Endodermal cell (in vitro differentiated cells): ENCODE measurements around the gene ABLIM2. TPM values are rescaled to one million over a fixed set of nuclear protein-coding genes. Genes with fewer than 3 reads are reported as not detected.

ENCODE experiments used
- DNase-seq: peaks from one replicate; pipeline ENCODE4 v3.0.0-alpha.2; 2017
- H3K27ac ChIP-seq: 2 replicates; pipeline ENCODE4 v1.5.1; 2013; ENCODE audit warnings: mild to moderate bottlenecking, low read depth, low read length, moderate library complexity
- H3K27me3 ChIP-seq: 2 replicates; pipeline ENCODE4 v1.6.1; 2013; ENCODE audit warnings: mild to moderate bottlenecking, low read length, moderate library complexity; ENCODE audit not compliant: insufficient read depth, control insufficient read depth, poor library complexity, severe bottlenecking
- H3K36me3 ChIP-seq: 2 replicates; pipeline ENCODE4 v1.7.0; 2013; ENCODE audit warnings: mild to moderate bottlenecking, low read length, moderate library complexity; ENCODE audit not compliant: control insufficient read depth, insufficient read depth
- H3K4me1 ChIP-seq: one replicate; pipeline ENCODE4 v1.7.0; 2013; ENCODE audit warnings: low read length; ENCODE audit not compliant: control insufficient read depth, insufficient read depth
- H3K4me3 ChIP-seq: 2 replicates; pipeline ENCODE4 v1.5.1; 2013; ENCODE audit warnings: mild to moderate bottlenecking, low read length, moderate library complexity
- H3K9ac ChIP-seq: 2 replicates; pipeline ENCODE4 v1.6.1; 2013; ENCODE audit warnings: mild to moderate bottlenecking, low read length, moderate library complexity; ENCODE audit not compliant: poor library complexity, severe bottlenecking; ENCODE audit errors: extremely low read depth
- H3K9me3 ChIP-seq: 2 replicates; pipeline ENCODE4 v1.6.1; 2013; ENCODE audit warnings: mild to moderate bottlenecking, low read length, moderate library complexity; ENCODE audit not compliant: control insufficient read depth
- H3K27ac Mint-ChIP-seq: 2 replicates; pipeline ENCODE4 v1.8.0; 2020; ENCODE audit warnings: mixed read lengths
- H3K27me3 Mint-ChIP-seq: 2 replicates; pipeline ENCODE4 v1.8.0; 2021; ENCODE audit warnings: mild to moderate bottlenecking, mixed read lengths; ENCODE audit not compliant: insufficient read depth
- H3K36me3 Mint-ChIP-seq: 2 replicates; pipeline ENCODE4 v1.8.0; 2020; ENCODE audit warnings: low read depth, mixed read lengths
- H3K4me1 Mint-ChIP-seq: 2 replicates; pipeline ENCODE4 v1.8.0; 2020; ENCODE audit warnings: mixed read lengths
- H3K4me3 Mint-ChIP-seq: 2 replicates; pipeline ENCODE4 v1.8.0; 2020; ENCODE audit warnings: mild to moderate bottlenecking, moderate library complexity, mixed read lengths
- H3K9me3 Mint-ChIP-seq: 2 replicates; pipeline ENCODE4 v1.8.0; 2020; ENCODE audit warnings: mild to moderate bottlenecking, mixed read lengths
- WGBS, 2 experiments: methylation state at CpG; one replicate each; pipeline versions ENCODE4 v1.1.5 to v1.1.7; 2013; ENCODE audit warnings: missing lambda C conversion rate in 2 of 2, mixed read lengths in 1 of 2; ENCODE audit not compliant: insufficient coverage in 1 of 2, insufficient read length in 1 of 2; 5-methylcytosine and 5-hydroxymethylcytosine counted together
- total RNA-seq, 2 donors: library from RNA; stranded (reverse); fragmentation: NEBNext Ultra II Directional in 1 of 2; extraction: Animal tissue kit (Norgen Biotek cat#: 25700) in 1 of 2; gene quantifications; 2 replicates in 1 of 2; 3 replicates in 1 of 2; pipeline ENCODE4 v1.2.1, GENCODE V29; 2021
- TF ChIP-seq, protein P1 (sequence below): fragments of 200-600 bp; sonication (generic); conservative IDR thresholded peaks from 2 replicates; pipeline ENCODE4 v1.5.0; 2021; ENCODE audit warnings: antibody characterized with exemption, mild to moderate bottlenecking

Gene ABLIM2
- total RNA-seq, 2 donors from 2014 or later = 0.35 to 1.6 TPM

DNA sequence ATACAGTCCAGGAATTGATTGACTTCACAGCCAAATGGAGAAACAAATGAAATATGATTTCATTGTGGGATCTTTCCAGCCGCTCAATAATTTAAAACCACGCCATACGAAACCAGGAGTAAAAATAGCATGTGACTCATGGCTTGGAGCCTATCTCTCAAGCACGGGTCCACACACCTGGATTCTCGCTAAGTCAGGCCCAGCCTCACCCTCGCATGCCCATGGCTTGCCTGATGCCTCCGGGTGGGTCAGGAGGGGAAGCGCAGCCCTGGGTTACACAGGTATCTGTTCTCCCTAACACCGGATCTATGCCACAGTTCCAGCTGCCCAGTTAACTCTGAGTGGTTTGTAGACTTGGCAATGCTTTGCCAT, 5.6 kb upstream of the ABLIM2 start:
- Mint-ChIP-seq H3K27me3 (peaks cover 35% of the 10 kb centered on the region), H3K27ac (no peak overlapping the region), H3K4me3 (no peak overlapping the region), H3K36me3 (no peaks in the 10 kb centered on the region), H3K4me1 (peaks cover 2% of the 10 kb centered on the region), H3K9me3 (peaks cover 14% of the 10 kb centered on the region)
- no peak overlapping the region for H3K27ac ChIP-seq
- DNase-seq = no peak
- TF ChIP-seq, protein P1, sequence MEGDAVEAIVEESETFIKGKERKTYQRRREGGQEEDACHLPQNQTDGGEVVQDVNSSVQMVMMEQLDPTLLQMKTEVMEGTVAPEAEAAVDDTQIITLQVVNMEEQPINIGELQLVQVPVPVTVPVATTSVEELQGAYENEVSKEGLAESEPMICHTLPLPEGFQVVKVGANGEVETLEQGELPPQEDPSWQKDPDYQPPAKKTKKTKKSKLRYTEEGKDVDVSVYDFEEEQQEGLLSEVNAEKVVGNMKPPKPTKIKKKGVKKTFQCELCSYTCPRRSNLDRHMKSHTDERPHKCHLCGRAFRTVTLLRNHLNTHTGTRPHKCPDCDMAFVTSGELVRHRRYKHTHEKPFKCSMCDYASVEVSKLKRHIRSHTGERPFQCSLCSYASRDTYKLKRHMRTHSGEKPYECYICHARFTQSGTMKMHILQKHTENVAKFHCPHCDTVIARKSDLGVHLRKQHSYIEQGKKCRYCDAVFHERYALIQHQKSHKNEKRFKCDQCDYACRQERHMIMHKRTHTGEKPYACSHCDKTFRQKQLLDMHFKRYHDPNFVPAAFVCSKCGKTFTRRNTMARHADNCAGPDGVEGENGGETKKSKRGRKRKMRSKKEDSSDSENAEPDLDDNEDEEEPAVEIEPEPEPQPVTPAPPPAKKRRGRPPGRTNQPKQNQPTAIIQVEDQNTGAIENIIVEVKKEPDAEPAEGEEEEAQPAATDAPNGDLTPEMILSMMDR = no peak
- H3K36me3 ChIP-seq = no peaks in the 10 kb centered on the region
- no peak overlapping the region for H3K4me3 ChIP-seq
- H3K9me3 ChIP-seq = peaks cover 13% of the 10 kb centered on the region
- peaks cover 26% of the 10 kb centered on the region for H3K27me3 ChIP-seq
- H3K4me1 ChIP-seq = no peaks in the 10 kb centered on the region
- no peak overlapping the region for H3K9ac ChIP-seq
- WGBS, 2 experiments = 90 to 92% methylated on average over 8 to 9 of the region's 9 CpGs

DNA sequence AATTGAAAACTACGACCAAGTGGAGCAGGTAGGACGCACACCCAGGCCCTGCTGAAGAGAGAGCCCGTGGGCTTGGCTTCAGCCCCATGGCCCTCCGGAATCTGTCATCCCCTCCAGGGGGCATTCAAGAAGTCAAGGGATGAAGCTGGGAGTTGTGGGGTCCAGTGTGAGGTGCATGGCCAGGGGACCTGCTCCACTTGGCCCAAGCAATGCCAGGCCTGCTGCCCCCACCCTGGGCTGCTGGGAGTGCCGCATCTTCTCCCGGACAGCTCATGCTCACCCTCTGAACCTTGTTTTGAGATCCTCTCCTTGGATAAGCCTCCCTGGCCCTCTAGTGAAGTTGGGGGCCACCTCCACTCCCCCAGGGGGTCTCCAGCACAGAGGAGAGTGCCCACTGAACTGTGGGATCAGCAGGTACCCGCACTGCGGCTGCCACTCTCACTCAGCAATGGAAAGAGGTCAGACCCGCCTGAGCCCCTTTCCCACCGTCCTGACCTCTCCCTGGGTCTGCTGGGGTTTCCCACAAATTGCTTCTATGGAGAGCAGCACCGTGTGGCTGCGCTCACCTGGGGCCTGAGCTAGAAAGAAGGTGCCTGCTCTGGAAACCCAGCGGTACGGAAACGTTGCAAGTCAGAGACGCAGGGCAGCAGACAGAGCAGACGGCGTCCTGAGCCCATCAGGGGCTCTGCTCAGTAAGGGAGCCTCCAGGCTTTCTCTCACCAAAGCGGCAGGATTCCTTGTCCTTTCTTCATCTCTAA, 5.0 kb upstream of the ABLIM2 start:
- TF ChIP-seq, protein P1 = no peak
- no peak for DNase-seq

DNA sequence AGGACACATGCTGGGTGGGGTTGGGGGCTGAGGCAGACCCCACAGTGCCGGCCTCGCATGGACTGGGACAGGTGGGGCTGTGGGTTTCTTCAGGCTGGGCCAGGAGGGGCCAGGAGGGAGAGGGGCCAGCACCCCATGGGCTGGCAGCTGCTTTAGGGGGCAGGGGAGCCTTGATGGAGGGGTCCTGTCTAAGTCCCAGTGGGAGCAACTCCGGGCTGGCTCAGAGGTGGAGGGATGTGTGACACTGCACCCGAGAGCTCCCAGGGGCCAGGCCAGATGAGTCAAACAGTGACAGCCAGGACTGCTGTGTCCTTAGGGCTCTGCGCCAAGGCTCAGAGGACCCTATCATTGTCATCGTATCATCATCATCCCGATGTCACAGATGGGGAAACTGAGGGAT, 4.4 kb upstream of the ABLIM2 start:
- Mint-ChIP-seq H3K27ac (no peak overlapping the region), H3K27me3 (peaks cover 41% of the 10 kb centered on the region), H3K9me3 (peaks cover 3% of the 10 kb centered on the region), H3K36me3 (no peaks in the 10 kb centered on the region), H3K4me3 (no peak overlapping the region), H3K4me1 (peaks cover 4% of the 10 kb centered on the region)
- Histone ChIP-seq H3K9ac (no peak overlapping the region), H3K9me3 (peaks cover 2% of the 10 kb centered on the region), H3K36me3 (no peaks in the 10 kb centered on the region), H3K27me3 (peaks cover 32% of the 10 kb centered on the region), H3K4me3 (no peak overlapping the region), H3K27ac (no peak overlapping the region), H3K4me1 (no peaks in the 10 kb centered on the region)
- WGBS, 2 experiments = 91 to 93% methylated on average over 5 to 7 of the region's 7 CpGs
- TF ChIP-seq, protein P1 = no peak
- DNase-seq = no peak

More for the DNA sequence above, 5.0 kb upstream of the ABLIM2 start:
- H3K9me3 Mint-ChIP-seq = peaks cover 9% of the 10 kb centered on the region
- Histone ChIP-seq H3K4me1 (no peaks in the 10 kb centered on the region), H3K27ac (no peak overlapping the region), H3K27me3 (peaks cover 27% of the 10 kb centered on the region), H3K4me3 (no peak overlapping the region), H3K9me3 (peaks cover 8% of the 10 kb centered on the region), H3K9ac (no peak overlapping the region), H3K36me3 (no peaks in the 10 kb centered on the region)
- peaks cover 39% of the 10 kb centered on the region for H3K27me3 Mint-ChIP-seq
- peaks cover 4% of the 10 kb centered on the region for H3K4me1 Mint-ChIP-seq
- no peaks in the 10 kb centered on the region for H3K36me3 Mint-ChIP-seq
- H3K4me3 Mint-ChIP-seq = no peak overlapping the region
- WGBS, 2 experiments = 89 to 90% methylated on average over 14 to 19 of the region's 19 CpGs
- H3K27ac Mint-ChIP-seq = no peak overlapping the region
